ENCODE results near the gene TMEM119.

Gene TMEM119

DNA sequence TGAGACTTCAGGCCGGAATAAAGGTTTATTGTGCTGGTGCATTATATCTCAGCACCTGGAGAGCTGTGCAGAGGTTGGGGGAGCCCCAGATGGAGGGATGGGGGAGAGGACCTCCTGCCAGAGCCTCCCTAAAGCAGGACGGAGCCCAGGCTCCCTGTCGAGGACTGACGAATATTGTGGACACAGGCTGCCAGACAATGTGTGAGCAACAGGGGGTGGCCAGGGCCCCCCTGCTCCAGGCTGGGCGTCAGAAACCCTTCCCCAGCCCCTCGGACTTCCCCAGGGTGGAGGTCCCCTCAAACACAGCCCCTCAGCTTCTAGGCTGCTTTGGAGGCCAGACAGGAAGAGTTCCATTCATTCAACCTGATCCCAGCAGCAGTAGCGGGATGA is 8.0 kb downstream of the TMEM119 start:
- no peak for DNase-seq (ENCODE audit: low read depth)
- TF ChIP-seq, protein P1, sequence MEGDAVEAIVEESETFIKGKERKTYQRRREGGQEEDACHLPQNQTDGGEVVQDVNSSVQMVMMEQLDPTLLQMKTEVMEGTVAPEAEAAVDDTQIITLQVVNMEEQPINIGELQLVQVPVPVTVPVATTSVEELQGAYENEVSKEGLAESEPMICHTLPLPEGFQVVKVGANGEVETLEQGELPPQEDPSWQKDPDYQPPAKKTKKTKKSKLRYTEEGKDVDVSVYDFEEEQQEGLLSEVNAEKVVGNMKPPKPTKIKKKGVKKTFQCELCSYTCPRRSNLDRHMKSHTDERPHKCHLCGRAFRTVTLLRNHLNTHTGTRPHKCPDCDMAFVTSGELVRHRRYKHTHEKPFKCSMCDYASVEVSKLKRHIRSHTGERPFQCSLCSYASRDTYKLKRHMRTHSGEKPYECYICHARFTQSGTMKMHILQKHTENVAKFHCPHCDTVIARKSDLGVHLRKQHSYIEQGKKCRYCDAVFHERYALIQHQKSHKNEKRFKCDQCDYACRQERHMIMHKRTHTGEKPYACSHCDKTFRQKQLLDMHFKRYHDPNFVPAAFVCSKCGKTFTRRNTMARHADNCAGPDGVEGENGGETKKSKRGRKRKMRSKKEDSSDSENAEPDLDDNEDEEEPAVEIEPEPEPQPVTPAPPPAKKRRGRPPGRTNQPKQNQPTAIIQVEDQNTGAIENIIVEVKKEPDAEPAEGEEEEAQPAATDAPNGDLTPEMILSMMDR (conservative IDR thresholded peaks at IDR 0.05; ENCODE audit: low read length) = no peak
- no peak overlapping the region for H3K4me3 ChIP-seq (ENCODE audit: low read length)

DNA sequence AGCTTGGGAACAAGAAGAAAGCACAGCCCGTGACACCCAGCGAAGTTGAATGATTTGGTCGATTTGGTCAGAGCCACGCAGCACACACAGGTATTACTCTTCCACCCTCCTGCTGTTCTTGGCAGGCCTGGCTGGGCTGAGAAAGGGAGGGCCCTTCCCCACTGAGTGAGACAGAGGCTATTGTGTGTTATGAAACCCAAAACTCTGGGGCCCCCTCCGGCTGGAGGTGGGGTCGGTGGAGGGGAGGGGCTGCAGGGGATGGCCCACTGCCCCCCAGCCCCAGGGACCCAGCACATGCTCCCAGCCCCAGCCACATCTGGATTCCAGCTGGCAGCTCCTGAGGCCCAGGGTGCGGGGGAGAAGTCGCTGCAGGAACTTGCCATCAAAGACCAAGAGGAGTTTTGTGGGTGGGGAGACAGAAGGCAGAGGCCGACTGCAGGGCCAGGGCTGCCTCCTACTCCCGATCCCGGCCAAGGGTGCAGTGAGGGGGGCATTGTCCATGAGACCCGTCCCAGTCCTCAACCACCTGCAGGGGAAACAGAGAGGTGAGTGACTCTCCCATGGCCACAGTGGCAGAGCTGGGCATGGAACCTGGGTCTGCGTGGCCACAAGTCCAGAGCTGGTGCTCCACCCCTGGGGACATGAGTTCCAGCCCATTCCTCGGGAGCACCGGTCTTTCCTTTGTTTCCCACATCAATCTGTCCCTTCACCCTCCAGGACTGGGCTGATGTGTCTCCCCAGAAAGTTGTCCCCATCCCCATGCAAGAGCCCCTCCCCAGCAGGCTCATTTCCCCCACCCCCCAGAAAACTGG is 8.7 kb downstream of the TMEM119 start:
- TF ChIP-seq, protein P1 (conservative IDR thresholded peaks at IDR 0.05; ENCODE audit: low read length) = no peak
- DNase-seq (ENCODE audit: low read depth) = peak; percentile 69
- peak overlapping the region; percentile 5; the same call in 1 of the 2 replicates for H3K4me3 ChIP-seq (ENCODE audit: low read length)

DNA sequence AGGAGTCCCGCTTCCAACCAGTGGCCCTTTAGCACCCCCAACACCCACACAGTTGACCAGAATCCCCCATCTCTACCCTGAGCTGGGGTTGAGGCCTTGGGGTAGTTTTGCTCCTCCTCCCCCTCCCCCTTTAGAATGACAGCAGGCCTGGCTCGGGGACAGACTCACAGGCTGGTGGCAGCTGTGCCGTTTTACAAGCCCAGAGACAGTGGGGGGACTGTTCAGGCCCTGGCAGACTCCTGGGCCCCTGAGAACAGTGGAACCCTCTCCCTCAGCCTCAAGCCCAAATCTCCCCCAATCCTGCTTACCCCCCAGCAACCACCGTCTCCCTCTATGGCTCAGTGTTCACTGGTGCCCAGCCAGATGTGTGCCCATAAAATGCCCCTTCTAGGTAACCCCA is 10.1 kb downstream of the TMEM119 start:
- no peak overlapping the region for H3K4me3 ChIP-seq (ENCODE audit: low read length)
- TF ChIP-seq, protein P1 (conservative IDR thresholded peaks at IDR 0.05; ENCODE audit: low read length) = no peak
- DNase-seq (ENCODE audit: low read depth) = no peak

DNA sequence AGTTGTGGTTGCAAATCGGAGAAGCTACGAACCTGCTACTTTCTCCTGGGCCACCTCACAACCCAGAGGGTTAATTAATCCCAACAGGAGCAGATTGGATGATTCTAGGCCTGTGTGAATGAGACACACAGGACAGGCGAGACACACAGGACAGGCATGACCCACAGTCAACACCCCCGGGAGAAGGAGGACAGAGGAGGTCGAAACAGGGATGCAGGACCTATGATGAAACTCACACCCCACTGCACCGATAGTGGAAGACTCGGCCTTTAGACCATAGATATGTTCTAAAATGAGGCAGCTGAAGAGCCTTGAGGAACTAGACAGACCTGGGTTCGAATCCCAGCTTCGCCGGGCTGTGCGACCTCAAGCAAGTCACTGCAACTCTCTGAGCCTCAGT is 11.6 kb downstream of the TMEM119 start:
- TF ChIP-seq, protein P1 (conservative IDR thresholded peaks at IDR 0.05; ENCODE audit: low read length) = no peak

DNA sequence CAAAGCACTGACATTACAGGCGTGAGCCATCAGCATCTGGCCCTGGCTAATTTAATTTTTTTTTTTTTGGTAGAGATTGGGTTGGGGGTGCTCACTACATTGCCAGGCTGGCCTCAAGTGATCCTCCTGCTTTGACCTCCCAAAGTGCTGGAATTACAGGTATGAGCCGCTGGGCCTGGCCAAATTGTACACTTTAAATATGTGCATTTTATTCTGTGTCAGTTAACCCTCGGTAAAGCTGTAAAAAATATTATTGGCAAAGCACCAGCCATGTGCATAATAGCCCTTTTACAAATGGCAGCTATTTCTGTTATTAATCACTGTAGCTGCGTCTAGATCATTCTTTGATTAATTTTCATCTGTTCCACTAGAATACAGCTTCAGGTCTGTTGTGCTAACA is 12.0 kb downstream of the TMEM119 start:
- TF ChIP-seq, protein P1 (conservative IDR thresholded peaks at IDR 0.05; ENCODE audit: low read length) = no peak
- H3K4me3 ChIP-seq (ENCODE audit: low read length) = no peak overlapping the region
- no peak for DNase-seq (ENCODE audit: low read depth)

More for the DNA sequence above, 11.6 kb downstream of the TMEM119 start:
- no peak for DNase-seq (ENCODE audit: low read depth)
- no peak overlapping the region for H3K4me3 ChIP-seq (ENCODE audit: low read length)

DNA sequence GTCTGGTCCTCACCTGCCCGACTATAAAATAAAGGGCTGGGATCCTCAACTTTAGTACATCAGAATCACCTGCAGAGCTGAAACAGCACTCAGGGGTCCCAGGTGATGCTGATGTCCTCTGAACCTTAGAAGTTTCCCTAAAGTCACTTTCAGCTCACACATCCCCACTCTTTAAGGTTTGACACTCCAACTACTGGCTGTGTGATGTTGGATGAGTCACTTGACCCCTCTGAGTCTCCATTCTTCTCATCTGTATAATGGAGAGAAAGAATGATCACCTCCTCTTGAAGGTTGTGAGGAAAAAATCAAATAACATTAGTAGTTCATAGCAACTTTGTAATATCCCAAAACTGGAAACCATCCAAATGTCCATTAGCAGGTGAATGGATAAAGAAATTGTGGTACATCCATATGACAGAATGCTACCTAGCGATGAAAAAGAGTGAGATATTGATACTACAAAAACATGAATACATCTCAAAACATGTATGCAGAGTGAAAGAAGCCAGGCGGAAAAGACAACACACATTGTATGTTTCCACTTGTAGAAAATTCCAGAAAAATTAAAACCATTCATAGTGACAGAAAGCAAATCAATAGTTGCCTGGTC is 13.3 kb downstream of the TMEM119 start:
- DNase-seq (ENCODE audit: low read depth) = no peak
- TF ChIP-seq, protein P1 (conservative IDR thresholded peaks at IDR 0.05; ENCODE audit: low read length) = no peak
- no peak overlapping the region for H3K4me3 ChIP-seq (ENCODE audit: low read length)

DNA sequence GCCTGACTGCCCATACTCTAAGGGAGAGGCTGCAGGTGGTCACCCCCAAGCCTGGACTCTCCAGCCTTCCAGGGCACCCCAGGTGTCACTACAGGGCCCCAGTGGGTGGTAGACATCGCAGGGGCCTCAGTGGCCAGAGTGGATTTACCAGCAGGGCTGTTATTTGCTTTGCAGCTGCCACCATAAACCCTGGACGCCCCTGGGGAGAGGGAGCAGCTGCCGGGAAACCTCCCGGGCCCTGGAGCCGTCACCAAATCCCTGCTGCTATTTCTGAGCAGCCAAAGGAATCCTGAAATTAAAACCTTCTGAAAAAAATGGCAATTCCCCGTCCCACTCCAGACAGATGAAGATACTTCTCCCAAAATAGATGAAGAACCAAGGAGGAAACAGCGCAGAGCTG is 13.9 kb downstream of the TMEM119 start:
- TF ChIP-seq, protein P1 (conservative IDR thresholded peaks at IDR 0.05; ENCODE audit: low read length) = no peak
- no peak for DNase-seq (ENCODE audit: low read depth)
- H3K4me3 ChIP-seq (ENCODE audit: low read length) = no peak overlapping the region

All from AG10803 (cell line).